ENCODE results near the gene TMEM217. TPM values are rescaled to one million over a fixed set of nuclear protein-coding genes. Genes with fewer than 3 reads are reported as not detected.

The TMEM217 gene
- polyA plus RNA-seq, 1 of the 3 experiments (the other 2 are of a cell fraction) = 1.5 TPM

GRCh38 chr6:37288247-37288646 is 30.3 kb upstream of the TMEM217 start:
- H3F3A ChIP-seq (replicated peaks; ENCODE audit: insufficient read depth) = no peaks in the 10 kb centered on the region
- no peaks in the 10 kb centered on the region for H3K79me2 ChIP-seq (ENCODE audit: insufficient read depth)
- no peak overlapping the region for H2AFZ ChIP-seq (ENCODE audit: low read depth)
- CTCF ChIA-PET = interaction anchor here (0.8 kb wide), 1 partner anchor 16 kb away, joined by 3 read pairs; no protein-coding TSS in a partner anchor
- H3K9me2 ChIP-seq = no peaks in the 10 kb centered on the region
- no peaks in the 10 kb centered on the region for H3K27me3 ChIP-seq (ENCODE audit: insufficient read depth)
- H3K27ac ChIP-seq (ENCODE audit: low read depth in 2 of 2, low read length in 1 of 2) = no peak overlapping the region
- no peaks in the 10 kb centered on the region for H4K20me1 ChIP-seq (ENCODE audit: insufficient read depth)
- no peak overlapping the region for H3K4me2 ChIP-seq
- H3K36me3 ChIP-seq (replicated peaks in 1 of 2; ENCODE audit: control insufficient read depth in 1 of 2, insufficient read depth in 2 of 2, low read length in 1 of 2) = peaks cover 45 to 47% of the 10 kb centered on the region in 2 experiments
- no peak for DNase-seq
- TF ChIP-seq, protein P1, sequence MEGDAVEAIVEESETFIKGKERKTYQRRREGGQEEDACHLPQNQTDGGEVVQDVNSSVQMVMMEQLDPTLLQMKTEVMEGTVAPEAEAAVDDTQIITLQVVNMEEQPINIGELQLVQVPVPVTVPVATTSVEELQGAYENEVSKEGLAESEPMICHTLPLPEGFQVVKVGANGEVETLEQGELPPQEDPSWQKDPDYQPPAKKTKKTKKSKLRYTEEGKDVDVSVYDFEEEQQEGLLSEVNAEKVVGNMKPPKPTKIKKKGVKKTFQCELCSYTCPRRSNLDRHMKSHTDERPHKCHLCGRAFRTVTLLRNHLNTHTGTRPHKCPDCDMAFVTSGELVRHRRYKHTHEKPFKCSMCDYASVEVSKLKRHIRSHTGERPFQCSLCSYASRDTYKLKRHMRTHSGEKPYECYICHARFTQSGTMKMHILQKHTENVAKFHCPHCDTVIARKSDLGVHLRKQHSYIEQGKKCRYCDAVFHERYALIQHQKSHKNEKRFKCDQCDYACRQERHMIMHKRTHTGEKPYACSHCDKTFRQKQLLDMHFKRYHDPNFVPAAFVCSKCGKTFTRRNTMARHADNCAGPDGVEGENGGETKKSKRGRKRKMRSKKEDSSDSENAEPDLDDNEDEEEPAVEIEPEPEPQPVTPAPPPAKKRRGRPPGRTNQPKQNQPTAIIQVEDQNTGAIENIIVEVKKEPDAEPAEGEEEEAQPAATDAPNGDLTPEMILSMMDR (IDR thresholded peaks at IDR 0.05) = no peak
- no peak for TF ChIP-seq USF1 (IDR thresholded peaks at IDR 0.05; ENCODE audit: borderline replicate concordance, low read depth)
- TF ChIP-seq POLR2AphosphoS5 (IDR thresholded peaks at IDR 0.05; ENCODE audit: low read depth, low read length) = no peak
- TF ChIP-seq FOSL2 (IDR thresholded peaks at IDR 0.05; ENCODE audit: borderline replicate concordance, low read depth) = no peak
- no peak for TF ChIP-seq GABPA (IDR thresholded peaks at IDR 0.05; ENCODE audit: low read depth)
- TF ChIP-seq TCF12 (IDR thresholded peaks at IDR 0.05) = no peak
- TF ChIP-seq TEAD4 (IDR thresholded peaks at IDR 0.05; ENCODE audit: borderline replicate concordance, insufficient read depth) = no peak
- no peak for TF ChIP-seq EP300 (IDR thresholded peaks at IDR 0.05; ENCODE audit: borderline replicate concordance in 1 of 2, low read depth in 1 of 2, low read length in 1 of 2)
- TF ChIP-seq FOXJ3 (CRISPR knock-in tag; IDR thresholded peaks at IDR 0.05) = no peak
- TF ChIP-seq RFX5 (IDR thresholded peaks at IDR 0.05; ENCODE audit: low read length) = no peak
- peaks cover 0 to 3% of the 10 kb centered on the region in 2 experiments; a peak in 1 of 4 replicates for H3K4me1 ChIP-seq (ENCODE audit: control insufficient read depth in 1 of 2, insufficient read depth in 2 of 2, low read depth in 1 of 2, low read length in 1 of 2)
- POLR2A ChIA-PET = no interaction called here
- 73% methylated on average over 2 of the region's 2 CpGs for WGBS (ENCODE audit: low lambda C conversion rate)
- no peak overlapping the region for H3K9ac ChIP-seq
- H3K4me3 ChIP-seq (ENCODE audit: low read depth in 2 of 2, low read length in 1 of 2) = no peak overlapping the region
- H3K9me3 ChIP-seq = no peaks in the 10 kb centered on the region

DNA sequence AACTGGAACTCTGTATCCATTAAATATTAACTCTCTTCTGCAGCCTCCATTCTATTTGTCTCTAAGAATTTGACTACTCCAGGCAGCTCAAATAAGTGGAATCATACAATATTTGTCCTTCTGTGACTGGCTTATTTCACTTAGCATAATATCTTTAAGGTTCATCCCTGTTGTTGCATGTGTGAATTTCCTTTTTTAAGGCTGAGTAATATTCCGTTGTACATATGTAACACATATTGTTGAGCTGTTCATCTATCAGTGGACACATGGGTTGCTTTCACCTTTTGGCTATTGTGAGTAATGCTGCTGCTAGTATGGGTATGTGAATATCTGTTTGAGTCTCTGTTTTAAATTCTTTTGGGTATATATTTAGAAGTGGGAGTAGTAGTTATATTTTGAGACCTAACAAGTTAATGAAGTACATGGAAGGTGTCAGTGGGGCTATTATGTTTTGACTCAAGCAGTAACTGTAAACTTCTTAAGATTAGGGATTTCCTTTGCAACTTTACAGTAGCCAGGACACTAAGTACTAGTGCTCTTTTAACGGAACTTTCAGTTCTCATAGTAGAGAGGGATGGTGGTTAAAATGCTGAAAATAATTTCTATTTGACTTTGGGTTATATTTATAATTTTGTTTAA is 29.7 kb upstream of the TMEM217 start:
- H3K4me1 ChIP-seq (ENCODE audit: control insufficient read depth in 1 of 2, insufficient read depth in 2 of 2, low read depth in 1 of 2, low read length in 1 of 2) = peaks cover 0 to 3% of the 10 kb centered on the region in 2 experiments; a peak in 1 of 4 replicates
- no peak for DNase-seq
- no peaks in the 10 kb centered on the region for H3K79me2 ChIP-seq (ENCODE audit: insufficient read depth)
- no peaks in the 10 kb centered on the region for H3K9me3 ChIP-seq
- peaks cover 46 to 50% of the 10 kb centered on the region in 2 experiments for H3K36me3 ChIP-seq (replicated peaks in 1 of 2; ENCODE audit: control insufficient read depth in 1 of 2, insufficient read depth in 2 of 2, low read length in 1 of 2)
- ChIA-PET POLR2A (no interaction called here), CTCF (interaction anchor here (0.8 kb wide), 1 partner anchor 17 kb away, joined by 3 read pairs; no protein-coding TSS in a partner anchor)
- TF ChIP-seq RAD21 (IDR thresholded peaks at IDR 0.05; ENCODE audit: low read length) (no peak), NRF1 (IDR thresholded peaks at IDR 0.05; ENCODE audit: low read depth, low read length) (no peak), TCF12 (IDR thresholded peaks at IDR 0.05) (no peak), TEAD4 (IDR thresholded peaks at IDR 0.05; ENCODE audit: borderline replicate concordance, insufficient read depth) (no peak), RFX5 (IDR thresholded peaks at IDR 0.05; ENCODE audit: low read length) (no peak), POLR2AphosphoS5 (IDR thresholded peaks at IDR 0.05; ENCODE audit: low read depth, low read length) (no peak), NFIC (IDR thresholded peaks at IDR 0.05; ENCODE audit: borderline replicate concordance) (no peak), TAF1 (IDR thresholded peaks at IDR 0.05; ENCODE audit: borderline replicate concordance, low read depth, low read length) (no peak), RXRA (IDR thresholded peaks at IDR 0.05; ENCODE audit: borderline replicate concordance, low read depth) (no peak), GABPA (IDR thresholded peaks at IDR 0.05; ENCODE audit: low read depth) (no peak), MEF2A (IDR thresholded peaks at IDR 0.05; ENCODE audit: borderline replicate concordance, low read depth) (no peak), RCOR1 (IDR thresholded peaks at IDR 0.05; ENCODE audit: low read length) (no peak), ELF1 (IDR thresholded peaks at IDR 0.05) (no peak), CHD2 (IDR thresholded peaks at IDR 0.05; ENCODE audit: low read length, partially characterized antibody) (no peak)
- TF ChIP-seq, protein P2, sequence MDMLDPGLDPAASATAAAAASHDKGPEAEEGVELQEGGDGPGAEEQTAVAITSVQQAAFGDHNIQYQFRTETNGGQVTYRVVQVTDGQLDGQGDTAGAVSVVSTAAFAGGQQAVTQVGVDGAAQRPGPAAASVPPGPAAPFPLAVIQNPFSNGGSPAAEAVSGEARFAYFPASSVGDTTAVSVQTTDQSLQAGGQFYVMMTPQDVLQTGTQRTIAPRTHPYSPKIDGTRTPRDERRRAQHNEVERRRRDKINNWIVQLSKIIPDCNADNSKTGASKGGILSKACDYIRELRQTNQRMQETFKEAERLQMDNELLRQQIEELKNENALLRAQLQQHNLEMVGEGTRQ (IDR thresholded peaks at IDR 0.05; ENCODE audit: borderline replicate concordance, low read depth, low read length) = no peak
- TF ChIP-seq, protein P1 (IDR thresholded peaks at IDR 0.05) = no peak
- no peak overlapping the region for H3K4me2 ChIP-seq
- H3K27me3 ChIP-seq (ENCODE audit: insufficient read depth) = no peaks in the 10 kb centered on the region
- H3K4me3 ChIP-seq (ENCODE audit: low read depth in 2 of 2, low read length in 1 of 2) = no peak overlapping the region
- WGBS (ENCODE audit: low lambda C conversion rate) = 94% methylated on average over 2 of the region's 2 CpGs
- H2AFZ ChIP-seq (ENCODE audit: low read depth) = no peak overlapping the region
- H3K9ac ChIP-seq = no peak overlapping the region
- H3K27ac ChIP-seq (ENCODE audit: low read depth in 2 of 2, low read length in 1 of 2) = no peak overlapping the region
- H4K20me1 ChIP-seq (ENCODE audit: insufficient read depth) = no peaks in the 10 kb centered on the region
- H3F3A ChIP-seq (replicated peaks; ENCODE audit: insufficient read depth) = no peaks in the 10 kb centered on the region
- H3K9me2 ChIP-seq = no peaks in the 10 kb centered on the region

All from SK-N-SH (cell line).